HG02759 (cell line): ENCODE measurements around the gene C12orf60.
"Not testable (repeated sequence)": the region's sequence is repeated elsewhere in the genome, so short reads cannot be mapped to it uniquely, and the experiment has no call there.

Source experiments
- ATAC-seq: cut with Tn5 transposase; IDR thresholded peaks from one replicate; pipeline ENCODE4 v1.9.1; 2021; ENCODE audit warnings: mild to moderate bottlenecking, moderate library complexity; ENCODE audit not compliant: unreplicated experiment

C12orf60 gene, protein sequence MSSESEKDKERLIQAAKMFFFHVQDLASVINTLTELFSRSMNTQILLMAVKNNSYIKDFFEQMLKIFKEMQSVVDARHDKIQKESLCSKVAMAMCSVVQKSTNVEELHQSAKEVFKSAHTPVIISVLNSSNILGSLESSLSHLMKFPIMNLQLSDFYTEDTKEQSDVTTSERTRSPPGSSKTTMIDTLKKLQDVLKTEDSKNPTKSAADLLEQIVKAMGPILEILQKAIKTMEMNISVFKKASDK

GRCh38 chr12:14803011-14803829 lies at the start of gene C12orf60, which contains the start of gene WBP11:
C12orf60 (plus strand) TSS chr12:14803670; CDS start chr12:14822936, 19,266 bp downstream.
WBP11 (minus strand) TSS chr12:14803478; CDS start chr12:14801383, 2,095 bp downstream.
- ATAC-seq: peak; percentile 99

DNA sequence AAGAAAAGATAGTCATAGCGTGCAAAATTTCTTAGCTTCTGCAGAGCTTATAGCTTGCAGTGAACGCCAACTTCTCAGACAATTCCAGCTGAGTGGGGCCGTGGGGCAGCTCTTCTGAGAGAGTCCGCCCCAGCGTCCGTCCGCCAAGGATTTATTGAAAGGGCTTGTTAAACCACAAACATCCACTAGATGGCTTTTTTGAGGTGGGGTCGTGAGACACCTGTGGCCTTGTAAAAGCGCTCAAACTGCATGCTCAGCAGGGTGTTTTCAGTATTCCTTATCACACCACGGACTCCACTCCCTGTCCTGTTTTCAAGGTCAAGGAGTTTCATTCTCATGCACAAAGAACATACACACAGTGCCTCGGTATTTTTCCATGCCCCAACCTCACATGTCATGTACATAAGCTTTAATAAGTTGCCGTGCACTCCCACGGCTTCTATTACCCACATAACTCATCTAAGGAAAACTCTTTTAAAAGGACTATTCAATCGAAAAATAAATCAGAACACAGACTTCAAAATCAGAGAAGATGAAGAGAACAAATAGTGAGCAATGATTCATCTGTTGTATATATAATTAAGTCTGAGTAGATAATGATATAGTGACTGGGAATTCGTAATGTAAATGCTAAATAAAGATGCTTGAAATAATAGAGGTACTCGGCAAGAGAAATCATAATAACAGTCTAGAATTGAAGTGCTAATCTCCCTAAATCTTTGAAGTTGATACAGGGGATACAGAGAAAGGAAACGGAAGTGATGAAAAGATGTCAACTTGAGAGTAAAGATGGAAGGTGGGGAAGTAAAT lies 46.9 kb upstream of the C12orf60 start:
- no peak for ATAC-seq

DNA sequence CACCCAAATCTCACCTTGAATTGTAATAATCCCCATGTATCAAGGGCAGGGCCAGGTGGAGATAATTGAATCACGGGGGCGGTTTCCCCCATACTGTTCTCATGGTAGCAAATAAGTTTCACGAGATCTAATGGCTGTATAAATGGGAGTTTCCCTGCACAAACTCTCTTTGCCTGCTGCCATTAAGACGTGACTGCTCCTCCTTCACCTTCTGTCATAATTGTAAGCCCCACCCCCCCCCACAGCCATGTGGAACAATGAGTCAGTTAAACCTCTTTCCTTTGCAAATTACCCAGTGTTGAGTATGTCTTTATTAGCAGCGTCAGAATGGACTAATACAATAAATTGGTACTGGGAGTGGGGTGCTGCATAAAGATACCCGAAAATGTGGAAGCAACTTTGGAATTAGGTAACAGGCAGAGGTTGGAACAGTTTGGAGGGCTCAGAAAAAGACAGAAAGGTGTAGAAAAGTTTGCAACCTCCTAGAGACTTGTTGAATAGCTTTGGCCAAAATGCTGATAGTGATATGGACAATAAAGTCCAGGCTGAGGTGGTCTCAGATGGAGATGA lies 43.7 kb upstream of the C12orf60 start:
- not testable (repeated sequence) for ATAC-seq

DNA sequence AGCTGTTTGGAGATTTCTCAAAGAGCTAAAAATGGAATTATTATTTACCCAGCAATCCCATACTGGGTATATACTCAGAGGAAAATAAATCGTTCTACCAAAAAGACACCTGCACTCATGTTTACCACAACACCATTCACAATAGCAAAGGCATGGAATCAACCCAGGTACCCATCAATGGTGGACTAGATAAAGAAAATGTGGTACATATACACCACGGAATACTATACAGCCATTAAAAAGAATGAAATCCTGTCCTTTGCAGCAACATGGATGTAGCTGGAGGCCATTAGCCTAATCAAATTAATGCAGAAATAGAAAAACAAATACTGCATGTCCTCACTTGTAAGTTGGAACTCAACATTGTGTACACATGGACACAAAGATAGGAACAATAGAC lies 38.1 kb upstream of the C12orf60 start:
- ATAC-seq: no peak

DNA sequence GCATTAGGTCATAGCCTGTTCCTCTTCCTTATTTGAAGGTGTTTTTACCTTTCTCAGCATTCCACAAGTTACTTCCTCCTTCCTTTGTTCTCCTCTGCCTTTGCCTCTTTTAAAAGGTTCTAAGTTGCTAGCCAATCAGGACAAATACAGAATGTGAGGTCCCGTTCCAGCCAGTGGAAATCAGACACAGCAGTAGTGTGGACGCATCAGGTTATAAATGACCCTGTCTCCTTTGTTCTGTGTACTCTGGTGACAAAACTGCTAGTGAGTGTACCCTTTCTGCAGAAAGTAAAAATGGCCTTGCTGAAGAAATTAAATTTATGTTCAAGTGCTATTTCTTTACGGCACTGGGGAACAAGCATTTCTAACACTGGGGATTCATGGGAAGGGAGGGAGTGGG lies 37.5 kb upstream of the C12orf60 start:
- ATAC-seq: not testable (repeated sequence)

GRCh38 chr12:14766649-14767215 lies 36.7 kb upstream of the C12orf60 start:
- no peak for ATAC-seq

DNA sequence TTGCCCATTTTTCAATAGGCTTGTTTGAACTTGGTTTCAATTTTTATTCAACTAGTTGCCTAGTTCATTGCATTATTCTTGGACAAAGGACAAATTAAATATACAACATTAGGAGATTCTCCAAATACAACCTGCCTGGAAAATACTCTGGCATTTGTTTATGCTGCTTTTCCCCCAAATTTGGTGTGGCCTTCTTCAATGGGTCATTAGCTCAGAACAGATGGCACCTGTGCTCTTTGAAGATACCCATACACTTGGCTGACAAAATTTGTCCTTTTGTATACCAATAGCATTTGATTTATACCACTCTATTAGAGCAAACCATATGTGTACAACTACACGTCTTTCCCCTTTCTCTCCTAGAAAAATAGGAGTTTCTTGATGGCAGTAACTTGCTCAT lies 35.9 kb upstream of the C12orf60 start:
- ATAC-seq: no peak

DNA sequence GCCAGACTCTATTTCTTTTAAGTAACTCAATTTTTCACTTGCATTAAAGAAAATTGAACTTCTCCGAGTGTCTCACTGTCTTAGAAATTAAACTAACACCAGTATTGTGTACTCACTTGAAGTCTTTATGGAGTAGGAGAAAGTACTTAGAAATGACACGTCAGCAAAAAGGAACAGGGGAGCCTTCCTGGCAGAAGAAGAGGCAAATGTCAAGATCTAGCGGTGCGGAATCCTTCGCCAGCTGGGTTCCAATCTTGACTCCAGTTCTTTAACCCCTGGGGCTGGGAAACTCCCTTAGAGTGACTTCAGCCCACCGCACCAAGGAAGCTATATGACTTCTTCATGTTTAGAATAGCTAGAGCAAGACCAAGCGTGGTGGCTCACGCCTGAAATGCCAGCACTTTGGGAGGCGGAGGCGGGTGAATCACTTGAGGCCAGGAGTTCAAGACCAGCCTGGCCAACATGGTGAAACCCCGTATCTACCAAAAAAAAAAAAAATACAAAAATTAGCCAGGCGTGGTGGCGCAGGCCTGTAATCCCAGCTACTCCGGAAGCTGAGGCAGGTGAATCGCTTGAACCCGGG lies 34.6 kb upstream of the C12orf60 start:
- no peak for ATAC-seq

- peak; percentile 1 for ATAC-seq
Measured at GRCh38 chr12:14769466-14769968, 34.0 kb upstream of the C12orf60 start.

- ATAC-seq: peak; percentile 40
Measured at GRCh38 chr12:14769969-14770495, 33.4 kb upstream of the C12orf60 start.

GRCh38 chr12:14770496-14771461 lies 32.7 kb upstream of the C12orf60 start:
- peak; percentile 20 for ATAC-seq

DNA sequence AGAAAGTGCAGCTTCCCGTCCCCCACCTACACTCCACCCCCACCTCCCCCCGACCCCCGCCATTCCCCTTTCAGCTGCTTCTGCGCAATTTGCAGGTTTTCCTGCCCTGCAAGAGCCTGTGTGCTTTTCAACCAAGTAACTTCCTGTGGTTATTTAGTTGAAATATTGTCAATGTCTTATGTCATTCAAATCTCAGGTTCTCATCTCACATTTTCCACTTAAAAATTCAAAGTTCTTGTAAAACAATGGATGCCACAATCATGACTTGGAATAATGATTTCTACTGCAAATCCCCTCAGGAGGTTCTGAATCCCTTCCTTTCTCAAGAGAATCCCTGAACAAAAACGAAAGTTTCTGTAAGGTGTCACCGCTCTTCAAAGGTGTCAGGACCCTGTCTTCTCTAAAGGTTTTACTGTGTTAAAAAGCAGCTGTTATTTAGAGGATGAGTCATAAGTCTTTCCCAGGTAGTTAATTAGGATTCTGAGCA lies 31.8 kb upstream of the C12orf60 start:
- no peak for ATAC-seq

DNA sequence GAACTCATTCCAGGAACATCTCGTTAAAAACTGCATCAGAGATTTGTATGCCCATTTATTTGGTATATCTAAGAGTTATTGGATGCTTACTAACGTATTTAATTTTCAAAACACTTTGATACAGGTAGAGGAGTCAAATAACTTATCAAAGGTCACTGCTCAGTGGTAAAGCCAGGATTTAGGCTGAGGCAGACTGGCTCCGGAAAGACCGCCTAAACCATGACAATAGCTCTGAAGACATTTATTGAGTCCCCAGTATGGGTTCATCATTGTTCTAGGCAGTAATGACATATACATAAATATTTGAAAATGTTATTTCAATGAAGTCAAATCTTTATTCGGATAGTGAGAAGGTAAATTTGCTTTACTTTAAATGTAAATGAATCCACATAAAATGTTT lies 30.5 kb upstream of the C12orf60 start:
- ATAC-seq: no peak

DNA sequence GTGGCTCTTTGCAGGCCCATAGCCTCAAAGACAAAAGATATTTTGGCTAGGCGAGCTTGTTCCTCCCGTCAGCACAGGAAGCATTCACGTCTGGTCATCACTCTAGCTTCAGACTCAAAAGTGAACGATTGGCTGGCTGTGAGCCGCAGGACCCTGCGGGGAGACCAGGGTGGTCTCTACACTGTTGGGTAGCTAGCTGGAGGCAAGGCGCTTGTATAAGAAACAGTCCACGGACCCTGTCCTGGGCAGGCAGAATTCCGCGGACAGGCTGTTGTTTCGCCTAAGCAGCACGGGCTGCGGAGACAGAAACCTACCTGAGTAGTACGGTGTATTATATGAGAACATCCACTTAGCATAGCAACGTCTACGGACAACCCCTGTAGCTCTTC lies 29.8 kb upstream of the C12orf60 start:
- ATAC-seq: peak; percentile 21

GRCh38 chr12:14774074-14774905 lies 29.2 kb upstream of the C12orf60 start:
- ATAC-seq: peak; percentile 60

DNA sequence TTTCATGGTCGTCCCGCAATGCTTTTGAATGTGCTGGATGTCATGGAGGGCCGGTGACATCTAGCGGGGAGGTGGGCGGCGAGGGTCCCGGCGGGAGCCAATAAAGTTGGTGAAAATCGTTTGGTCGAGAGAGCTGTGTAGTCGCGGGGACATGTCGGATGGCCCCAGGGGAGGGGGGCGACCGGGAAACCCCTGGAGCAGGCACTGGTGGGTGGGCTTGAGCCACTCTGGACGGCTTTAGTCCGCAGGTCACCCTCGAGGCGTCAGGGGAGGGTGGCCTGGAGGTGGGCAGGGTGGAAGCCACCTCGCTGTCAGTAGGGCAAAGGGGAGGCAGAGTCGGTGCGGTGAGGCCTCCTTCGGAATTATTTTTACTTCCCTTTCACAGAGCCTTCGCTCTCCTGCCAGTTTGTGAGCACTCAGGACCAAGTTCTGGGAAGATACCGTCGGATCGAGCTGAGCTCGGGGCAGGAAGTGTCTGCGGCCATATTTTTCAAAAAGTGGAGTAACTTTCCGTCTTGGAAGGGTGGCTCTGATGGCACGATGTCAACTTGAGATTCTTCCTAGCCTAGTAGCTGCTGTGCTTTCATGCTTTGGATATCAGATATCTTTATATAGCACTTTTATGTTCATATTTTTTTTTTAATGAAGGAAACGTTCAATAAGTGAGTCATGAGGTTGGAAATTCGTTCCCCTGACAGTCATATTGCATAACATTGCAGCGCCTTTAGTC lies 28.4 kb upstream of the C12orf60 start:
- no peak for ATAC-seq

DNA sequence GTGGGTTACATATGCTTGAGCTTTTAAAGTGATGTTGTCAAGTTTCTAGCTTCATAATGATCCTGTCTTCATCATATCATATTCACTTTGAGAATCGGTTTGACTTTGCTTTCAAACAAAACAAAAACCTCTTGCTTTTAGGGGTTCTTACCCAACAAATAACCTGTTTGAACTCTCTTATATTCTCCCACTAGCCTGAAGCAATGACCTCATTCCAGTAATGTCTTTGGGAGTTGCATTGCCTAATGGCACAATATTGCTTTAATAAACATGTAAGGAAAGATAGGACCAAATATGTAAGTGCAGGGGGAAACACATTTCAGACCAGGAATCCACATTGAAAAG lies 27.9 kb upstream of the C12orf60 start:
- ATAC-seq: no peak
